ENCODE measurements around the gene RTTN. TPM values are rescaled to one million over a fixed set of nuclear protein-coding genes. Genes with fewer than 3 reads are reported as not detected.

The RTTN gene
- total RNA-seq, 2 donors from 2014 or later = 6.5 to 16.7 TPM

- Histone ChIP-seq H3K9me3 (no peaks in the 10 kb centered on the region), H3K4me3 (no peak overlapping the region), H3K9ac (ENCODE audit: low read depth in 2 of 2, low read length in 2 of 2) (no peak overlapping the region), H3K4me1 (no peaks in the 10 kb centered on the region), H3K27me3 (no peaks in the 10 kb centered on the region), H3K27ac (no peak overlapping the region), H3K36me3 (no peaks in the 10 kb centered on the region)
- no peak for TF ChIP-seq CTCF (IDR thresholded peaks at IDR 0.05)
- no peak for DNase-seq
- intact Hi-C loops (cut with DNase I) = no loop called here
Observed at GRCh38 chr18:70220628-70221027, 15.1 kb upstream of the RTTN start.

- Histone ChIP-seq H3K9me3 (no peaks in the 10 kb centered on the region), H3K9ac (ENCODE audit: low read depth in 2 of 2, low read length in 2 of 2) (no peak overlapping the region), H3K4me3 (no peak overlapping the region), H3K36me3 (no peaks in the 10 kb centered on the region), H3K27me3 (no peaks in the 10 kb centered on the region), H3K4me1 (no peaks in the 10 kb centered on the region), H3K27ac (no peak overlapping the region)
- intact Hi-C loops (cut with DNase I) = no loop called here
- no peak for TF ChIP-seq CTCF (IDR thresholded peaks at IDR 0.05)
- no peak for DNase-seq
Observed at GRCh38 chr18:70219688-70220087, 14.2 kb upstream of the RTTN start.

DNA sequence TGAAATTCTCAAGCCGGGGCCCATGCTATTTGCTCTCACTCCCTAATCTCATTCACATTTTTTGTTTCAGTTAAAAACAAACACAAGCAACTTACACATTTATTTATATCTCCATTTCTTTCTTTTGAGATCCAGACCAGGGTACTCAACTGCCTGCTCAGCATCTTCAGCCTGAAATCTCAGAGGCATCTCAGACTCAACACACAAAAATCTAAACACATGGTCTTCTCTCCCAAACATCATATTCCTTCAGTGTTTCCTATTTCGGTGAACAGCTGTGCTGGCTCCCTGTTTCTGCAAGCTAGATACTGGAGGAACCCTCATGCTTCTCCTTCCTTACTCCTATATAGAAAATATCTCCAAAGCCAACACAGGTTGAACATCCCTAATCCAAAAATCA, 11.3 kb upstream of the RTTN start:
- no peak for DNase-seq
- Histone ChIP-seq H3K4me3 (no peak overlapping the region), H3K27ac (no peak overlapping the region), H3K9ac (ENCODE audit: low read depth in 2 of 2, low read length in 2 of 2) (no peak overlapping the region), H3K4me1 (no peaks in the 10 kb centered on the region), H3K27me3 (no peaks in the 10 kb centered on the region), H3K36me3 (no peaks in the 10 kb centered on the region), H3K9me3 (no peaks in the 10 kb centered on the region)
- intact Hi-C loops (cut with DNase I) = no loop called here
- no peak for TF ChIP-seq CTCF (IDR thresholded peaks at IDR 0.05)

DNA sequence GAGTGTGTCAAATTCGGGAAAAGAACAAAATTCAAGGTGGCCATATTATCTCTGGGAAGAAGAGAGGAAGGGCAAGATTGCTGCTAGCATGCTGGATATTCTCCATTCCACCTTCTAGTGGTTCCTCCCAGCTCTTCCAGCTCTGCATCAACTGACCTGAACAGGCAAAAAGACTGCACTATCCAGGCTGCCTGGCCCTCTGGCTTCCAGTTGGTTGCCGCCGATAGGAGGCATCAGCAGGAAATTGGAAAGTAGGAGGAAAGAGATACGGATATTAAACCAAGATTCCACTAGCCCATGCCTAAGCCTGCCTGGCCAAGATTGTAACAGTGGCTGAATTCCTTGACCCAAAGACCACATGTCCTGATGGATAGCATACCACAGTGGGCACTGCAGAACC, 1.7 kb upstream of the RTTN start:
- H3K27me3 ChIP-seq = no peaks in the 10 kb centered on the region
- no peaks in the 10 kb centered on the region for H3K4me1 ChIP-seq
- H3K27ac ChIP-seq = no peak overlapping the region
- H3K4me3 ChIP-seq = no peak overlapping the region
- H3K9ac ChIP-seq (ENCODE audit: low read depth in 2 of 2, low read length in 2 of 2) = no peak overlapping the region
- intact Hi-C loops (cut with DNase I) = no loop called here
- no peaks in the 10 kb centered on the region for H3K9me3 ChIP-seq
- no peaks in the 10 kb centered on the region for H3K36me3 ChIP-seq
- no peak for TF ChIP-seq CTCF (IDR thresholded peaks at IDR 0.05)
- no peak for DNase-seq

GRCh38 chr18:70200286-70200685, 5.2 kb downstream of the RTTN start:
- H3K4me3 ChIP-seq = no peak overlapping the region
- no peaks in the 10 kb centered on the region for H3K9me3 ChIP-seq
- intact Hi-C loops (cut with DNase I) = no loop called here
- peaks cover 8% of the 10 kb centered on the region for H3K36me3 ChIP-seq
- no peak overlapping the region for H3K27ac ChIP-seq
- H3K9ac ChIP-seq (ENCODE audit: low read depth in 2 of 2, low read length in 2 of 2) = no peak overlapping the region
- TF ChIP-seq CTCF (IDR thresholded peaks at IDR 0.05) = no peak
- no peak for DNase-seq
- no peaks in the 10 kb centered on the region for H3K4me1 ChIP-seq
- H3K27me3 ChIP-seq = no peaks in the 10 kb centered on the region

GRCh38 chr18:70197844-70198243, 7.6 kb downstream of the RTTN start:
- Histone ChIP-seq H3K27me3 (no peaks in the 10 kb centered on the region), H3K36me3 (peaks cover 8% of the 10 kb centered on the region), H3K27ac (no peak overlapping the region), H3K4me3 (no peak overlapping the region), H3K9me3 (no peaks in the 10 kb centered on the region), H3K4me1 (no peaks in the 10 kb centered on the region), H3K9ac (ENCODE audit: low read depth in 2 of 2, low read length in 2 of 2) (no peak overlapping the region)
- TF ChIP-seq CTCF (IDR thresholded peaks at IDR 0.05) = no peak
- DNase-seq = no peak
- intact Hi-C loops (cut with DNase I) = loop anchor here (5.0 kb wide), 1 partner anchor 254 kb away; no protein-coding TSS in a partner anchor
